Ovary (tissue), 3 donors: ENCODE results near the gene EMC10.

ENCODE experiments used
- EP300 ChIP-seq: sonication (generic); formaldehyde crosslinking; IDR thresholded peaks from one replicate; pipeline ENCODE4 v1.6.1; 2017; ENCODE audit warnings: antibody characterized with exemption
- POLR2A ChIP-seq: fragments of 450-650 bp; IDR thresholded peaks from one replicate; pipeline ENCODE4 v1.6.1; 2017; ENCODE audit warnings: antibody characterized with exemption, mild to moderate bottlenecking, moderate library complexity
- TF ChIP-seq, protein P1 (sequence below), 3 donors: fragments of 450-650 bp in 2 of 3; fragments of 200-600 bp in 1 of 3; IDR thresholded peaks; one replicate each; pipeline versions ENCODE4 v1.5.1 to v1.8.0; 2016 to 2022; ENCODE audit warnings: antibody characterized with exemption in 3 of 3, mild to moderate bottlenecking in 1 of 3
- donor health status: DM: no; HTN: no; CAD: no.

DNA sequence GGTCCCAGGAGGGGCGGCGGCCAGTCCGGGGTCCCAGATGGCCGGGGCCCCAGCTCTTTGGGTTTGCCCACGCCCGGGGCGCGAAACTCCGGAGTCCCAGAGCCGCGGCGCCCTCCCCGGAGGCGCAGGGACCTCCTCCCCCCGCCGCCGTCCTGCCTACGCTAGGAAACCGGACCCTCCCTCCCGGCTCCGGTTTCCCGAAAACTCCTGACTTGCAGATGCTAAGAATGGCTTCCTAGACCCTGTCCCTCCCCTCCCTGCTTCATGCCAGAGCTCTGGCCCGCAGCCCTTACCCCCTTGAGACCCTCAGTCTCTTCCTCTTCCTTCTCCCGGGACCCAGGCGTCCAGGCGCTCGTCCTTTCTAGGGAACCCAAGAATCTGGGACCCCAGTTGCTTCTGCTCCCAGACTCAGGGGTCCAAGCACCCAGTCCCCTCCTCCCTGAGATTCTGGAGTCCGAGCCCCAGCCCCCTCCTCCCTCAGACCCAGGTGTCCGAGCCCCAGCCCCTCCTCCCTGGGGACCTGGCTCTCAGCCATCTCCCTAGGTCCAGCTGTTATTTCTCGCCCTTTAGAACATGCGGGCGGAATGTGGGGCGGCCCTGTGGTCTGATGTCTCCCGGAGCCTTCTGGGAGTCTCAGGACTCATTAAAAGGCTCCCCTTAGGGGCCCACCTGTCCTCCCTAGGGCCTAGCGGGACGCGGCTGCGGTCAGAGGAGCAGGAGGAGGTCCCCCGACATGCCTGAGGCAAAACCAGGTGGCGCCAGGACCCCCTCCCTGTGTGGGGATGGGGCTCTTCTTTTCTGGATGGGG is 43.9 kb upstream of the EMC10 start, which contains the start of gene MYBPC2:
- TF ChIP-seq, protein P1, sequence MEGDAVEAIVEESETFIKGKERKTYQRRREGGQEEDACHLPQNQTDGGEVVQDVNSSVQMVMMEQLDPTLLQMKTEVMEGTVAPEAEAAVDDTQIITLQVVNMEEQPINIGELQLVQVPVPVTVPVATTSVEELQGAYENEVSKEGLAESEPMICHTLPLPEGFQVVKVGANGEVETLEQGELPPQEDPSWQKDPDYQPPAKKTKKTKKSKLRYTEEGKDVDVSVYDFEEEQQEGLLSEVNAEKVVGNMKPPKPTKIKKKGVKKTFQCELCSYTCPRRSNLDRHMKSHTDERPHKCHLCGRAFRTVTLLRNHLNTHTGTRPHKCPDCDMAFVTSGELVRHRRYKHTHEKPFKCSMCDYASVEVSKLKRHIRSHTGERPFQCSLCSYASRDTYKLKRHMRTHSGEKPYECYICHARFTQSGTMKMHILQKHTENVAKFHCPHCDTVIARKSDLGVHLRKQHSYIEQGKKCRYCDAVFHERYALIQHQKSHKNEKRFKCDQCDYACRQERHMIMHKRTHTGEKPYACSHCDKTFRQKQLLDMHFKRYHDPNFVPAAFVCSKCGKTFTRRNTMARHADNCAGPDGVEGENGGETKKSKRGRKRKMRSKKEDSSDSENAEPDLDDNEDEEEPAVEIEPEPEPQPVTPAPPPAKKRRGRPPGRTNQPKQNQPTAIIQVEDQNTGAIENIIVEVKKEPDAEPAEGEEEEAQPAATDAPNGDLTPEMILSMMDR (IDR thresholded peaks at IDR 0.05) = no peak
- no peak for TF ChIP-seq POLR2A
- TF ChIP-seq EP300 = no peak
